Epithelial cell of proximal tubule (primary cell): Measurements from ENCODE around the gene C10orf71. TPM values are rescaled to one million over a fixed set of nuclear protein-coding genes. Genes with fewer than 3 reads are reported as not detected.

Experiments used
- DNase-seq: peaks from one replicate; pipeline ENCODE4 v3.0.0-alpha.2; 2011; ENCODE audit warnings: low read depth
- H3K4me3 ChIP-seq: 2 replicates; pipeline ENCODE4 v1.5.1; 2011; ENCODE audit warnings: low read depth, mild to moderate bottlenecking, low read length
- total RNA-seq: library from RNA; depleted of rRNA; stranded (reverse); fragments of >200 nt; gene quantifications from 2 replicates; pipeline ENCODE4 v1.2.3, GENCODE V29; 2015
- TF ChIP-seq, protein P1 (sequence below): conservative IDR thresholded peaks from 2 replicates; pipeline ENCODE4 v1.5.1; 2012; ENCODE audit warnings: low read depth, mild to moderate bottlenecking, low read length

The C10orf71 gene
- total RNA-seq, 1 donor from 2014 or later: not detected

DNA sequence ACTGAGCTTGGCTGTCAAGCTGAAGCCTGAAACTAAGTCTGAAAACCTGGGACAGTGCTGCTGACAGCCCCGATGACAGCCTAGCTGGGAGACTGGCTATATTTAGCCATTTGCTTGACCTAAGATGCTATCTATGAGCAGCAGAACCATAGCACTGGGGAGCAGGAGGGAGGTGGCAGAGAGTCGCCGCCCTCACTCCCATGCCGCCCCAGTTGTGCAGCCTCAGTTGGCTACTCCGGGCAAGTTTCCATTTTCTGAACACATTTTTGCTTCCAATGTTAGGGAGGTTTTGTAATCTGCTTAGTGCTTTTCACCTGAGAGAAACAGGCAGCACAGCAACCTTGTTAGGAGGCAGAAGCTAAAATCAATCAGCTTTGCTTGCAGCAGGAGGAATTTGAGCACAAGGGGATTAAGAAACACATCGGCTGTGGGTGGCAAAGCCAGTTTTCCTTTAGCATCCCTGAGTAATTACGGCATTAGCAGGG, 20.4 kb upstream of the C10orf71 start:
- TF ChIP-seq, protein P1, sequence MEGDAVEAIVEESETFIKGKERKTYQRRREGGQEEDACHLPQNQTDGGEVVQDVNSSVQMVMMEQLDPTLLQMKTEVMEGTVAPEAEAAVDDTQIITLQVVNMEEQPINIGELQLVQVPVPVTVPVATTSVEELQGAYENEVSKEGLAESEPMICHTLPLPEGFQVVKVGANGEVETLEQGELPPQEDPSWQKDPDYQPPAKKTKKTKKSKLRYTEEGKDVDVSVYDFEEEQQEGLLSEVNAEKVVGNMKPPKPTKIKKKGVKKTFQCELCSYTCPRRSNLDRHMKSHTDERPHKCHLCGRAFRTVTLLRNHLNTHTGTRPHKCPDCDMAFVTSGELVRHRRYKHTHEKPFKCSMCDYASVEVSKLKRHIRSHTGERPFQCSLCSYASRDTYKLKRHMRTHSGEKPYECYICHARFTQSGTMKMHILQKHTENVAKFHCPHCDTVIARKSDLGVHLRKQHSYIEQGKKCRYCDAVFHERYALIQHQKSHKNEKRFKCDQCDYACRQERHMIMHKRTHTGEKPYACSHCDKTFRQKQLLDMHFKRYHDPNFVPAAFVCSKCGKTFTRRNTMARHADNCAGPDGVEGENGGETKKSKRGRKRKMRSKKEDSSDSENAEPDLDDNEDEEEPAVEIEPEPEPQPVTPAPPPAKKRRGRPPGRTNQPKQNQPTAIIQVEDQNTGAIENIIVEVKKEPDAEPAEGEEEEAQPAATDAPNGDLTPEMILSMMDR: no peak
- H3K4me3 ChIP-seq: no peak overlapping the region
- DNase-seq: no peak

DNA sequence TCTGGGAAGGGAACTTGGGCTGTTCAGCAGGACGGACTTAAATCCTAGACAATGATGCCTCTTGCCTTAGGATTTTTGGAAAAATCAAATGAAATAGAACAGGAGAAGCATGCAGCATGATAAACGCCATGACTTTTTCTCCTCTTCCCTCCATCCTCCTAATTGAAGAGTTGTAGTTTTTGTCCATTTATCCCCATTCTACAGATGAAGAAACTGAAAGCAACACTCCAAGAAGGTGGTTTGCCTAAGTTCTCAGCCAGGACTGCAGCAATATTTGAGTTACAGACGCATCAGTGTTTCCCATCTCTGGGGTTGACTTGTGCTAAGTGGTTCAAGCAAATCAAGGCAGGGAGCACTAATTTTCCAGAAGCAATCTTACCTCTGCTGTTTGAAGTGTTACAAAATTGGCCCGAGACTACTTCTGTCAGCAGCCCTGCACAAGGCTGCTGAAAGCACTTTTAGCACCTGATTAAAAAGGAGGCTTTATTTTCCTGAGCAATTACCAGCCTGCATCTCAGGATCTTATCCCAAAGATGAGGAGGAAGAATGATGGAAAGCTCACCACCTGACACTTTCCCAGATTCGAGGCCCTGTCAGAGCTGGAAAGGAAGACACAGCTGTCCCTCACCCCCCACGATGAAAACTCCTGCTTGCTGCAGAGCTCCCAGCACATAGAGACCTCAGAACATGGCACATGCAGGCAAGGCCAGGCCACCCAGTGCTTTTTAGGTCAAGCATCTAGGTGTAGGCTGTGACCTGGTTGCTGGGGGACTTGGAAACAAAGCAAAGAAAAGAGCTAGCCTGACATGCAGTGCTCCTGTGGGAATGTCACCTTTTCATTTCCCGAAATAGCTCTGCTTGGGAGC, 19.7 kb upstream of the C10orf71 start:
- TF ChIP-seq, protein P1: no peak
- DNase-seq: no peak
- H3K4me3 ChIP-seq: no peak overlapping the region

DNA sequence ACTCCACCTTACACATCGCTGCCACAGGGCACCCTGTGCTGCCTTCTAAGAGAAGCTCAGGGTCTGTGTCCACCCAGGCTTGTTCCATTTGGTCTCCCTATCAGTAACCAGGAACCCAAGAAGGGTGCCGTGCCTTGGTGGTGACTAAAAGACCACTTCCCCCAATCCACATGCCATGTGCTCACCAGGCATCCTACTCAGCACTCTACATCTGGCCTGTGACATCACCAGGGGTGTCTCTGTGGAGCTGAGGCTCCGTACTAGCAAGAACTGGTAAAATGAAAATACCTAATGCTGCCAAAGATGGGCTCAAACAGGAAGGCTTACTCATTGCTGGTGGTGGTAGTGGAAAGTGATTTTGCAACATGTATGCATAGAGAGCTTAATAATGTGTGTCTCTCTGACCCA, 19.0 kb upstream of the C10orf71 start:
- H3K4me3 ChIP-seq: no peak overlapping the region
- TF ChIP-seq, protein P1: no peak
- DNase-seq: no peak

DNA sequence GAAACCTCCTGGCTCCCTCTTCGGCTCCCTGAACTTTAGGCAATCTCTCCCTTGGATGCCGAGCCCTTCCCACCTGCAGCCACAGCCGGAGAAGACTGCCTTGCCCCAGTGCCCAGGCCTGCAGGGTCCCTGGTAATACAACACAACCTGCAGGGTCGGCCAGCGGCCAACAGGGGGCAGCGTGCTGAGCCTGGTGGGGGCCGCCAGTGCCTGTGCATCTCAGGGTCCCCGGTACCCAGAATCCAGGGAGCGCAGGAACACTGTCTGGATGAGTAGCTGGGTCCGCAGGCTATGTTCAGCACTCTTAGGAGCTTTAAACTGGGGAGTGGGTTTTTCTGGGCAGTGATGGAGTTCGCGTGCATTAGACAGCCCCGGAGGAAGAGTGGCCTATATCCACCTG, 17.5 kb upstream of the C10orf71 start:
- no peak for DNase-seq
- TF ChIP-seq, protein P1: peak; percentile 29
- no peak overlapping the region for H3K4me3 ChIP-seq

DNA sequence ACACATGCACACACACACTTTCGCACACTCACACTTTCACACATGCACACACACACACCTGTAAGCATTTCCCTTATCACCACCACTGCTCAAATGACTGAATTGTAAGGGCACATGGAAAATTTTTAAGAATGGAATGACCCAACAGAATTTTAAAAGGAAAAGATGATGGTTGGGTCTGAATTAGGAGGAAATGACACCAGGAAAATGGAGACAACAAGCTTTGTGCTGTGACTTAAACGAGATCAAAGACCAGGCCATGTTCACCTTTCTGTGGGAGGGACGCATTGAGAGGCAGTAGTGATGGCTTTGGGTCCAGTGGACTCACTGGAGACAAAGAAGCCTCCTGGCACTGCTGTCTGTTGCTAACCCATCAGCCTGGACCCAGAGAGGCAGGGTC, 16.7 kb upstream of the C10orf71 start:
- no peak overlapping the region for H3K4me3 ChIP-seq
- TF ChIP-seq, protein P1: no peak
- no peak for DNase-seq

DNA sequence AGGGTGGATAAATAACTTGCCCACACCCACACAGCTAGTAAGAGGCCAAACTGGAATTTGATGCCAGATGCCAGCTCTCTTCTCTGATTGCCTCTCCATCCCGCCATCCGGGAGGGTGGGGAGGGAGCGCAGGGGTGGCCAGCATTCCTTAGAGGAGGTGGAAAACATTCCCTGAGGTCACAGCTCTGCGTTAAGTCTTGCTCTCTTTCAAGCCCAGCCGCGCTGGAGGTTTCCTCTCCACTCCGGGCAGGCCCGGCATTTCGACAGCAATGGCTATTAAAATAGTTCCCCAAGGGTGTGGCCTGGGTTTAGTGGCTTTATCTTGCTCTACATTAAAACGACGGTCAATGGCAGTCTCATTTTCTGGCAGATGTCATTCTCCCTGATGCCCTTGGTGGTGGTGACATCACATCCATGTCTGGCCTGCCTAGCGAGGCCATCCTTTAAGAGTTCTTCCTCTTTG, 16.1 kb upstream of the C10orf71 start:
- TF ChIP-seq, protein P1: no peak
- no peak for DNase-seq
- H3K4me3 ChIP-seq: no peak overlapping the region

DNA sequence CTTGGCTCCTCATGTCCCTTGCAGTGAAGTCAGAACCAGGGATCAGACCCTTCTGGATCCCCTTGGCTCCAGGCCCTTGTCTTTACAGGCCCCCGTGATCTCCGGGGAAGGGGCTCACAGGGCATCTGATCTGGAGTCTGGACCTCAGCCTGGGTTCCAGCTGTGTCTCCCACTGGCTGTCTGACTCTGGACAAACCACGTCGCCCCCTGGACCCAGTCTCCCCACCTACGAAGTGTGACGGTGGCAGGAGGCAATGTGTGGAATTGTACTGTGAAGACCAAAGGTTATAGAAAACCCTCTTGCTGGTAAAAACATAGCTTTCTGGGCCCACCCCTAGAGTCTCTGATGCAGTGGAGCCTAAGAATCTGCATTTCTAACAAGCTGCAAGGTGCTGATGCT, 15.5 kb upstream of the C10orf71 start:
- DNase-seq: no peak
- H3K4me3 ChIP-seq: no peak overlapping the region
- TF ChIP-seq, protein P1: no peak
